ENCODE measurements around the gene STAB2.

Gene STAB2

DNA sequence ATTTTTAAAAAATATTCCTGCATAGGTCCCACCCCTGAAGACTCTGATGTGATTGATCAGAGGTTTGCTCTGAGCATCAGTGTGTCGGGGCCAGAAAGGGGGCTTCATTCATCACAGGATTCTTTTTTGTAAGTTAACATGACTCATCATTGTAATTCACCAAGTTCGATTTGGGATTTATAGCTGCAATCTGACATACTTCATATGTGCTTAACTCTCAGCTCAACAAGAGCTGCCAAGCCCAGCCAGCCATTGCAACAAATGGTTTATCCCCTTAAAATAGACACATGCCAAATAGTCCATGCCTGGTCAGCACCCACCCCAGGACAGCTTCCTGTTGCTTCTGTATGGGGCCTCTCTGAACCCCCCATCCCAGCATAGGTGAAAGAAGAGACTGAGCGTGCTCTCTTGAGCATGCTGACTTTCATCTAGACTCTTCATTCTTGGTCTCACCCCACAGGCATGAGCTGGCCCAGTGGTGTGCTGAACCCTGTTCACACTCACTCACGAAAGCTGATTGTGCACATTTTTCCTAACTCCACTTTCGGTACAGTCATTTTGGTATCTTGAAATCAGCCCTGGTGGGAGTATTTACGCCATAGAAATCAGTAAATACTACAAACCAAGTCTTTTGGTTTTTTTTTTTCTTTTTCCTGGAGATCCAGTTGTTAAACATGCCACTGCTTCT, 101.4 kb downstream of the STAB2 start:
- TF ChIP-seq TAF1 (IDR thresholded peaks at IDR 0.05; ENCODE audit: borderline replicate concordance, insufficient read depth, low read length) (no peak), SIN3A (IDR thresholded peaks at IDR 0.05; ENCODE audit: borderline replicate concordance, insufficient read depth, low read length) (no peak), POLR2AphosphoS5 (IDR thresholded peaks at IDR 0.05; ENCODE audit: low read depth, low read length) (no peak), FOXP2 (optimal IDR thresholded peaks at IDR 0.05; ENCODE audit: borderline replicate concordance, extremely low read depth, extremely low read length, insufficient read depth) (no peak)
- TF ChIP-seq, protein P1, sequence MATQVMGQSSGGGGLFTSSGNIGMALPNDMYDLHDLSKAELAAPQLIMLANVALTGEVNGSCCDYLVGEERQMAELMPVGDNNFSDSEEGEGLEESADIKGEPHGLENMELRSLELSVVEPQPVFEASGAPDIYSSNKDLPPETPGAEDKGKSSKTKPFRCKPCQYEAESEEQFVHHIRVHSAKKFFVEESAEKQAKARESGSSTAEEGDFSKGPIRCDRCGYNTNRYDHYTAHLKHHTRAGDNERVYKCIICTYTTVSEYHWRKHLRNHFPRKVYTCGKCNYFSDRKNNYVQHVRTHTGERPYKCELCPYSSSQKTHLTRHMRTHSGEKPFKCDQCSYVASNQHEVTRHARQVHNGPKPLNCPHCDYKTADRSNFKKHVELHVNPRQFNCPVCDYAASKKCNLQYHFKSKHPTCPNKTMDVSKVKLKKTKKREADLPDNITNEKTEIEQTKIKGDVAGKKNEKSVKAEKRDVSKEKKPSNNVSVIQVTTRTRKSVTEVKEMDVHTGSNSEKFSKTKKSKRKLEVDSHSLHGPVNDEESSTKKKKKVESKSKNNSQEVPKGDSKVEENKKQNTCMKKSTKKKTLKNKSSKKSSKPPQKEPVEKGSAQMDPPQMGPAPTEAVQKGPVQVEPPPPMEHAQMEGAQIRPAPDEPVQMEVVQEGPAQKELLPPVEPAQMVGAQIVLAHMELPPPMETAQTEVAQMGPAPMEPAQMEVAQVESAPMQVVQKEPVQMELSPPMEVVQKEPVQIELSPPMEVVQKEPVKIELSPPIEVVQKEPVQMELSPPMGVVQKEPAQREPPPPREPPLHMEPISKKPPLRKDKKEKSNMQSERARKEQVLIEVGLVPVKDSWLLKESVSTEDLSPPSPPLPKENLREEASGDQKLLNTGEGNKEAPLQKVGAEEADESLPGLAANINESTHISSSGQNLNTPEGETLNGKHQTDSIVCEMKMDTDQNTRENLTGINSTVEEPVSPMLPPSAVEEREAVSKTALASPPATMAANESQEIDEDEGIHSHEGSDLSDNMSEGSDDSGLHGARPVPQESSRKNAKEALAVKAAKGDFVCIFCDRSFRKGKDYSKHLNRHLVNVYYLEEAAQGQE (IDR thresholded peaks at IDR 0.05; ENCODE audit: insufficient read depth in 1 of 2, low read depth in 2 of 2, low read length in 2 of 2), result no peak

DNA sequence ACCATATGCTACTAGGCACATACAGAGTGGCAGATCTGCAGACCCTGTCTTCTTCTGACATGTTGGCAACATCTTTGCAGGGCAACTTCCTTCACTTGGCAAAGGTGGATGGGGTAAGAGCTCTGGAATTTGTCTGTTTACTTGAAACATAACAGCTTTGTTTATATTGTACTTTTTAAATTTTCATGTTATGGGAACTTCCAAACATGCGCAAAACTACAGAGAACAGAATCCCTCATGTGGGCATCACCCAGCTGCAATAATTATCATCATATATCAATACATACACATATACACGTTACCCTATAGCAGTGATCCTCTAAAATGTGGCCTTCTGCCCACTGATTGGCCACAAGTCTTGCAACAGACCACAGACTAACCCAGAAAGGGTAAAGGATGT, 103.4 kb downstream of the STAB2 start:
- TF ChIP-seq POLR2AphosphoS5 (IDR thresholded peaks at IDR 0.05; ENCODE audit: low read depth, low read length) (no peak), SIN3A (IDR thresholded peaks at IDR 0.05; ENCODE audit: borderline replicate concordance, insufficient read depth, low read length) (no peak), FOXP2 (optimal IDR thresholded peaks at IDR 0.05; ENCODE audit: borderline replicate concordance, extremely low read depth, extremely low read length, insufficient read depth) (no peak), TAF1 (IDR thresholded peaks at IDR 0.05; ENCODE audit: borderline replicate concordance, insufficient read depth, low read length) (no peak)
- TF ChIP-seq, protein P1 (IDR thresholded peaks at IDR 0.05; ENCODE audit: insufficient read depth in 1 of 2, low read depth in 2 of 2, low read length in 2 of 2), result no peak

GRCh38 chr12:103691063-103691462, 104.0 kb downstream of the STAB2 start:
- no peak for TF ChIP-seq SIN3A (IDR thresholded peaks at IDR 0.05; ENCODE audit: borderline replicate concordance, insufficient read depth, low read length)
- TF ChIP-seq, protein P1 (IDR thresholded peaks at IDR 0.05; ENCODE audit: insufficient read depth in 1 of 2, low read depth in 2 of 2, low read length in 2 of 2), result no peak
- no peak for TF ChIP-seq POLR2AphosphoS5 (IDR thresholded peaks at IDR 0.05; ENCODE audit: low read depth, low read length)
- TF ChIP-seq TAF1 (IDR thresholded peaks at IDR 0.05; ENCODE audit: borderline replicate concordance, insufficient read depth, low read length), result no peak
- no peak for TF ChIP-seq FOXP2 (optimal IDR thresholded peaks at IDR 0.05; ENCODE audit: borderline replicate concordance, extremely low read depth, extremely low read length, insufficient read depth)

DNA sequence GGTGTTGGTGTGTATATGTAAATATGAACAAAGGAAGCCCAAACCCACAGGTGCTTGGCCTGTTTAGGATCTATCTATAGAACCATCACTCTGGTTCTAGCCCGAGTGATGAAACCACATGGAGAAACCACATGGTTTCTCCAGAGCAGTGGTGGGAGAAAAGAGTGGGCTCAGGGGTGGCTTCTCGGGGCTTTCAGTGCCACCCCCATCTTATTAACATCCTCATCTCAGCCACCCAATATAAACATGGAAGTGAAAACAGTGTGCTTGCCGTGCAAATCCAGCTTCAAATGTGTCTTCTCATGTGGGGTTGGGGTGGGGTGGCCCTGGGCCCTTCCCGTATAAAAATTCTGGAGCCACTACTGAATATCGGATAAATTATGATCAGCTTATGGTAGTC, 109.0 kb downstream of the STAB2 start:
- TF ChIP-seq TAF1 (IDR thresholded peaks at IDR 0.05; ENCODE audit: borderline replicate concordance, insufficient read depth, low read length) (no peak), SIN3A (IDR thresholded peaks at IDR 0.05; ENCODE audit: borderline replicate concordance, insufficient read depth, low read length) (no peak), FOXP2 (optimal IDR thresholded peaks at IDR 0.05; ENCODE audit: borderline replicate concordance, extremely low read depth, extremely low read length, insufficient read depth) (no peak)
- TF ChIP-seq, protein P1 (IDR thresholded peaks at IDR 0.05; ENCODE audit: insufficient read depth in 1 of 2, low read depth in 2 of 2, low read length in 2 of 2), result no peak
